Type B pancreatic cell (in vitro differentiated cells): ENCODE results near the gene FKRP. TPM values are rescaled to one million over a fixed set of nuclear protein-coding genes. Genes with fewer than 3 reads are reported as not detected.
"Not testable (repeated sequence)": the region's sequence is repeated elsewhere in the genome, so short reads cannot be mapped to it uniquely, and the experiment has no call there.

Experiments
- DNase-seq: peaks from one replicate; pipeline ENCODE4 v3.0.0; 2021; ENCODE audit warnings: mixed read lengths; ENCODE audit not compliant: unreplicated experiment; ENCODE audit errors: extremely low spot score
- H3K27ac Mint-ChIP-seq: 2 replicates; pipeline ENCODE4 v1.8.0; 2021; ENCODE audit warnings: mild to moderate bottlenecking, mixed read lengths
- H3K27me3 Mint-ChIP-seq: 2 replicates; pipeline ENCODE4 v1.8.0; 2021; ENCODE audit warnings: mixed read lengths
- H3K36me3 Mint-ChIP-seq: 2 replicates; pipeline ENCODE4 v1.8.0; 2021; ENCODE audit warnings: mixed read lengths
- H3K4me1 Mint-ChIP-seq: one replicate; pipeline ENCODE4 v1.8.0; 2021; ENCODE audit warnings: mixed read lengths; ENCODE audit not compliant: unreplicated experiment
- H3K4me3 Mint-ChIP-seq: 2 replicates; pipeline ENCODE4 v1.8.0; 2021; ENCODE audit warnings: mild to moderate bottlenecking, mixed read lengths
- H3K9me3 Mint-ChIP-seq: 2 replicates; pipeline ENCODE4 v1.8.0; 2021; ENCODE audit warnings: mixed read lengths
- CTCF ChIP-seq: fragments of 200-600 bp; sonication (generic); conservative IDR thresholded peaks from 2 replicates; pipeline ENCODE4 v1.5.0; 2021; ENCODE audit warnings: antibody characterized with exemption, mild to moderate bottlenecking
- total RNA-seq: library from RNA; stranded (reverse); gene quantifications from 2 replicates; pipeline ENCODE4 v1.2.1, GENCODE V29; 2021; ENCODE audit warnings: low replicate concordance

Gene FKRP
- total RNA-seq, 1 donor from 2014 or later: 38.4 TPM

GRCh38 chr19:46759206-46759605 is 13.3 kb downstream of the FKRP start:
- no peak overlapping the region for H3K4me3 Mint-ChIP-seq
- no peak for DNase-seq
- H3K36me3 Mint-ChIP-seq: no peaks in the 10 kb centered on the region
- no peaks in the 10 kb centered on the region for H3K27me3 Mint-ChIP-seq
- peaks cover 7% of the 10 kb centered on the region for H3K4me1 Mint-ChIP-seq
- TF ChIP-seq CTCF: no peak
- no peaks in the 10 kb centered on the region for H3K9me3 Mint-ChIP-seq
- no peak overlapping the region for H3K27ac Mint-ChIP-seq

- Mint-ChIP-seq H3K4me1 (peaks cover 8% of the 10 kb centered on the region), H3K9me3 (no peaks in the 10 kb centered on the region), H3K27ac (no peak overlapping the region), H3K4me3 (no peak overlapping the region), H3K36me3 (no peaks in the 10 kb centered on the region), H3K27me3 (no peaks in the 10 kb centered on the region)
- no peak for TF ChIP-seq CTCF
- DNase-seq: no peak
Measured at GRCh38 chr19:46759817-46760333, 14.0 kb downstream of the FKRP start.

GRCh38 chr19:46760363-46760762 is 14.5 kb downstream of the FKRP start:
- no peak overlapping the region for H3K4me3 Mint-ChIP-seq
- TF ChIP-seq CTCF: no peak
- H3K4me1 Mint-ChIP-seq: peaks cover 11% of the 10 kb centered on the region
- H3K36me3 Mint-ChIP-seq: no peaks in the 10 kb centered on the region
- no peaks in the 10 kb centered on the region for H3K27me3 Mint-ChIP-seq
- H3K9me3 Mint-ChIP-seq: no peaks in the 10 kb centered on the region
- H3K27ac Mint-ChIP-seq: no peak overlapping the region
- no peak for DNase-seq

- not testable (repeated sequence) for H3K36me3 Mint-ChIP-seq, H3K9me3 Mint-ChIP-seq, H3K27me3 Mint-ChIP-seq, H3K4me3 Mint-ChIP-seq, DNase-seq, H3K27ac Mint-ChIP-seq
- peaks cover 11% of the 10 kb centered on the region for H3K4me1 Mint-ChIP-seq
Measured at GRCh38 chr19:46760897-46761296, 15.0 kb downstream of the FKRP start.

- no peaks in the 10 kb centered on the region for H3K36me3 Mint-ChIP-seq
- no peak for TF ChIP-seq CTCF
- H3K27me3 Mint-ChIP-seq: no peaks in the 10 kb centered on the region
- H3K27ac Mint-ChIP-seq: no peak overlapping the region
- peaks cover 11% of the 10 kb centered on the region for H3K4me1 Mint-ChIP-seq
- no peak for DNase-seq
- no peak overlapping the region for H3K4me3 Mint-ChIP-seq
- no peaks in the 10 kb centered on the region for H3K9me3 Mint-ChIP-seq
Measured at GRCh38 chr19:46761418-46761831, 15.6 kb downstream of the FKRP start.

- Mint-ChIP-seq H3K4me3 (no peak overlapping the region), H3K9me3 (no peaks in the 10 kb centered on the region), H3K4me1 (peaks cover 16% of the 10 kb centered on the region), H3K36me3 (peaks cover 4% of the 10 kb centered on the region), H3K27me3 (no peaks in the 10 kb centered on the region), H3K27ac (no peak overlapping the region)
- no peak for DNase-seq
- no peak for TF ChIP-seq CTCF
Measured at GRCh38 chr19:46762245-46762890, 16.5 kb downstream of the FKRP start.
